PFSK-1 (cell line): ENCODE results near the gene PQBP1.

Source experiments
- REST ChIP-seq, 2 experiments: IDR thresholded peaks; 2 replicates each; pipeline versions ENCODE4 v1.6.1 to v1.8.0; 2011 to 2012; ENCODE audit warnings: low read depth in 2 of 2, low read length in 2 of 2, control low read depth in 1 of 2, inconsistent platforms in 1 of 2, mild to moderate bottlenecking in 1 of 2, moderate library complexity in 1 of 2; ENCODE audit not compliant: insufficient read depth in 1 of 2
- SIN3A ChIP-seq: IDR thresholded peaks from 2 replicates; pipeline ENCODE4 v1.6.1; 2012; ENCODE audit warnings: mild to moderate bottlenecking, low read length, moderate library complexity, borderline replicate concordance; ENCODE audit not compliant: insufficient read depth
- TAF1 ChIP-seq: IDR thresholded peaks from 2 replicates; pipeline ENCODE4 v1.6.1; 2012; ENCODE audit warnings: low read length, control low read depth, borderline replicate concordance; ENCODE audit not compliant: insufficient read depth

- TF ChIP-seq REST (IDR thresholded peaks at IDR 0.05; ENCODE audit: insufficient read depth in 1 of 2, low read depth in 2 of 2, low read length in 2 of 2) (no peak), SIN3A (no peak), TAF1 (no peak)
Observed at GRCh38 chrX:48904180-48904579, 6.5 kb downstream of the PQBP1 start.
